ENCODE data around the gene GPR17.

Gene GPR17, protein sequence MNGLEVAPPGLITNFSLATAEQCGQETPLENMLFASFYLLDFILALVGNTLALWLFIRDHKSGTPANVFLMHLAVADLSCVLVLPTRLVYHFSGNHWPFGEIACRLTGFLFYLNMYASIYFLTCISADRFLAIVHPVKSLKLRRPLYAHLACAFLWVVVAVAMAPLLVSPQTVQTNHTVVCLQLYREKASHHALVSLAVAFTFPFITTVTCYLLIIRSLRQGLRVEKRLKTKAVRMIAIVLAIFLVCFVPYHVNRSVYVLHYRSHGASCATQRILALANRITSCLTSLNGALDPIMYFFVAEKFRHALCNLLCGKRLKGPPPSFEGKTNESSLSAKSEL

GRCh38 chr2:127645395-127646291 lies at the start of gene GPR17:
TSS of gene GPR17 (plus strand) at chr2:127646153. CDS start at chr2:127650736, 4,583 bp downstream.
- no peak for DNase-seq

- DNase-seq: no peak
Measured at GRCh38 chr2:127596311-127597045, 49.5 kb upstream of the GPR17 start.

GRCh38 chr2:127597046-127597983 lies 48.6 kb upstream of the GPR17 start:
- DNase-seq: no peak

DNA sequence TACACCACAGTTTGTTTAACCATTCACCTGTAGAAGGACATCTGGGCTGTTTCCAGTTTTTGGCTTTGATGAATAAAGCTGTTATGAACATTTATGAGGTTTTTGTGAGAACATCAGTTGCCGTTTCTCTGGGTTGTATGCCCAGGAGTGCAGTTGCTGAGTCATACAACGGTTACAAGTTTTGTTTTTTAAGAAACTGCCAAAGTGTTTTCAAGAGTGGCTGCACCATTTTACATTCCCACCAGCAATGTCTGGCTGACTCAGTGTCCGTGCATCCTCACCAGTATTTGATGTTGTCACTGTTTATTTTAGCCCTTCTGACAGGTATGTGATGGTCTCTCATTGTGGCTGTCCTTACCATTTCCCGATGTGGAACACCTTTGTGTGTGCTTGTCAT lies 48.0 kb upstream of the GPR17 start:
- no peak for DNase-seq

GRCh38 chr2:127598711-127599110 lies 47.2 kb upstream of the GPR17 start:
- no peak for DNase-seq

DNA sequence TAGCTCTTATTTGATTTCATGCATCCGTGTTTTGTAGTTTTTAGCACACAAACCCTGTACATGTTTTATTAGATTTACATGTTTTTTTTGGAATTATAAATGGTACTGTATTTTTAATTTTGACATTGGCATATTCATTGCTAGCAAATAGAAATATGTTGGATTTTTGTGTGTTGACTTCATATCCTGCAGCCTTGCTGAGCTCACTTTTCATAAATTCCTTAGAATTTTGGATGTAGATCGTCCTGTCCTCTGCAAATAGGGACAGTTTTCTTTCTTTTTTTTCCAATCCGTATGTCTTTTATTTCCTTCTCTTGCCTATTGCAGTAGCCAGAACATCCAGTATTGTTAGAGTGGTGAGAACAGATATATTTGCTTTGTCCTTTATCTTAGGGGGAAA lies 46.7 kb upstream of the GPR17 start:
- DNase-seq: no peak

- no peak for DNase-seq
Measured at GRCh38 chr2:127604986-127605385, 41.0 kb upstream of the GPR17 start.

DNA sequence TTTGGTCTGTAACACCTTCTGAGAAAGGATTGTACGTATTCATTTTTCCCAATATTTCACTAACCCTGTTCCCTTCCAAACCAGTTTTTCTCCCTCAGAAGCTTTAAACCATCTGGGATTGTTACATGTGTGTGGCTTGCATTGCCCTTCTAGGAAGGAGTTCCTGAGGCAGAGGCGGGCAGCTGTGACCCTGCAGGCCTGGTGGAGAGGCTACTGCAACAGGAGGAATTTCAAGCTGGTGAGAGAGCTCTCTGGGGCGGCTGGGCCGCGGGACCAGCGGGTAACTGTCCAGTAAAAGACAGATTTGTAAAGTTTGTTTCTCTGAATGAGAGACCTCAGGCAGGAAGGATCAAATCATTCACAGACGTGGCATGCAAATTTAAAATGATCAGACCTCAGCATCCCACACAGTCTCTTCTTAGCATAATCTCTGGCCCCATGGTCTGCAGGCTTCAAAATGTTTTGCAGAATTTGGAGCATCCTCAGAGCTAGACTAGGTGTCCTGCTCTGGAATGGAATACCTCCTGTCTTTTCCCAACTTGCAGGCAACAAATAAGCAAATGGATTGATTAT lies 40.2 kb upstream of the GPR17 start:
- no peak for DNase-seq

GRCh38 chr2:127606625-127607398 lies 39.1 kb upstream of the GPR17 start:
- no peak for DNase-seq

- no peak for DNase-seq
Measured at GRCh38 chr2:127607399-127607908, 38.5 kb upstream of the GPR17 start.

- no peak for DNase-seq
Measured at GRCh38 chr2:127608061-127609030, 37.6 kb upstream of the GPR17 start.

- DNase-seq: no peak
Measured at GRCh38 chr2:127609031-127609751, 36.8 kb upstream of the GPR17 start.

- no peak for DNase-seq
Measured at GRCh38 chr2:127609818-127610217, 36.1 kb upstream of the GPR17 start.

GRCh38 chr2:127610561-127610960 lies 35.4 kb upstream of the GPR17 start:
- DNase-seq: no peak

- no peak for DNase-seq
Measured at GRCh38 chr2:127611076-127611925, 34.7 kb upstream of the GPR17 start.

GRCh38 chr2:127612111-127612822 lies 33.7 kb upstream of the GPR17 start:
- DNase-seq: no peak

DNA sequence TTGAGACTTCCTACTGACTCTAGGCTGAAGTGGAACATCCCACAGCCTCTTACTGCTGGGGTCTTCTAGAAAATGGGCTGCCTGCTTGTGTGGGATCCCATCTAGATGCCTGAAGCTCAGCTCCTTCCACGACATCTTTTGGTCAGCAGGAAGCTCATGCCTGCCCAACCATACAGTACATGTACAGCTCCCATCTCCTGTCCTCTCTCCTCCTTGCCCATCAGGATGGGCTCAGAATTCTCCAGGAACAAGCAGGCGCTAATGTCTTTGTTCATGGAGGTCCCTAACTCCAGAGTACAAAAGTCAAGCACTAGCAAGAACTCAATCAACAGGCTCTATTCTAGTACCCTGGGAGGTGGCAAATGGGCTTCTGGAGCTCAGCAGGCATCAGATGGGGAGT lies 31.7 kb upstream of the GPR17 start:
- no peak for DNase-seq
